CD4-positive, CD25-positive, alpha-beta regulatory T cell (primary cell): ENCODE measurements around the gene PPP1CA. TPM values are rescaled to one million over a fixed set of nuclear protein-coding genes. Genes with fewer than 3 reads are reported as not detected.

Experiments
- ATAC-seq, 2 donors: fragments of 150-1000 bp; cut with Tn5 transposase; one replicate each; pipeline ENCODE4 v1.10.0; 2021; ENCODE audit warnings: low read depth in 2 of 2, moderate number of reproducible peaks in 2 of 2, moderate library complexity in 1 of 2
- DNase-seq, 3 donors: peaks; one replicate each; pipeline versions ENCODE4 v3.0.0 to v3.0.0-alpha.2; 2012 to 2022; ENCODE audit warnings: mixed read lengths in 1 of 3
- H3K27ac ChIP-seq: one replicate; pipeline ENCODE4 v1.7.0; 2013; ENCODE audit warnings: mild to moderate bottlenecking, low read length; ENCODE audit not compliant: insufficient read depth, poor library complexity, severe bottlenecking
- H3K27me3 ChIP-seq: one replicate; pipeline ENCODE4 v1.7.0; 2013; ENCODE audit warnings: low read length; ENCODE audit not compliant: control insufficient read depth, insufficient read depth
- H3K36me3 ChIP-seq: one replicate; pipeline ENCODE4 v1.7.0; 2013; ENCODE audit warnings: mild to moderate bottlenecking, low read length, moderate library complexity; ENCODE audit not compliant: control insufficient read depth, insufficient read depth
- H3K4me1 ChIP-seq: 2 replicates; pipeline ENCODE4 v1.7.0; 2013; ENCODE audit warnings: mild to moderate bottlenecking, low read length; ENCODE audit not compliant: insufficient read depth, control insufficient read depth, poor library complexity, severe bottlenecking
- H3K4me3 ChIP-seq: one replicate; pipeline ENCODE4 v1.7.0; 2013; ENCODE audit warnings: low read depth, mild to moderate bottlenecking, low read length, moderate library complexity
- H3K9me3 ChIP-seq, 2 experiments: 1 replicate in 1 of 2; 2 replicates in 1 of 2; pipeline ENCODE4 v1.7.0; 2013; ENCODE audit warnings: low read length in 2 of 2, mild to moderate bottlenecking in 1 of 2, moderate library complexity in 1 of 2; ENCODE audit not compliant: control insufficient read depth in 2 of 2
- H3K27ac Mint-ChIP-seq, 3 donors: one replicate each; pipeline ENCODE4 v1.8.0; 2020 to 2022; ENCODE audit warnings: mild to moderate bottlenecking in 3 of 3, mixed read lengths in 3 of 3, moderate library complexity in 2 of 3
- H3K27me3 Mint-ChIP-seq: one replicate; pipeline ENCODE4 v1.8.0; 2022; ENCODE audit warnings: mild to moderate bottlenecking, mixed read lengths
- H3K36me3 Mint-ChIP-seq: one replicate; pipeline ENCODE4 v1.8.0; 2020; ENCODE audit warnings: mixed read lengths
- H3K4me1 Mint-ChIP-seq, 4 donors: one replicate each; pipeline ENCODE4 v1.8.0; 2020 to 2022; ENCODE audit warnings: mixed read lengths in 4 of 4, mild to moderate bottlenecking in 1 of 4
- H3K4me3 Mint-ChIP-seq, 4 donors: one replicate each; pipeline ENCODE4 v1.8.0; 2020 to 2022; ENCODE audit warnings: mild to moderate bottlenecking in 4 of 4, mixed read lengths in 4 of 4, moderate library complexity in 3 of 4
- H3K9me3 Mint-ChIP-seq, 7 donors: one replicate each; pipeline ENCODE4 v1.8.0; 2020 to 2022; ENCODE audit warnings: mixed read lengths in 7 of 7, mild to moderate bottlenecking in 3 of 7, moderate library complexity in 2 of 7
- polyA plus RNA-seq, 4 donors: library from polyadenylated mRNA; unstranded; fragments of 300-500 nt; fragmentation: Illumina TruSeq; gene quantifications; one replicate each; pipeline ENCODE4 v1.2.3, GENCODE V29; 2021
- total RNA-seq: library from RNA; stranded (reverse); gene quantifications from one replicate; pipeline ENCODE4 v1.2.3, GENCODE V29; 2022

Gene PPP1CA
- total and polyA plus RNA-seq, 5 donors from 2014 or later: 160 to 762 (median 557) TPM

DNA sequence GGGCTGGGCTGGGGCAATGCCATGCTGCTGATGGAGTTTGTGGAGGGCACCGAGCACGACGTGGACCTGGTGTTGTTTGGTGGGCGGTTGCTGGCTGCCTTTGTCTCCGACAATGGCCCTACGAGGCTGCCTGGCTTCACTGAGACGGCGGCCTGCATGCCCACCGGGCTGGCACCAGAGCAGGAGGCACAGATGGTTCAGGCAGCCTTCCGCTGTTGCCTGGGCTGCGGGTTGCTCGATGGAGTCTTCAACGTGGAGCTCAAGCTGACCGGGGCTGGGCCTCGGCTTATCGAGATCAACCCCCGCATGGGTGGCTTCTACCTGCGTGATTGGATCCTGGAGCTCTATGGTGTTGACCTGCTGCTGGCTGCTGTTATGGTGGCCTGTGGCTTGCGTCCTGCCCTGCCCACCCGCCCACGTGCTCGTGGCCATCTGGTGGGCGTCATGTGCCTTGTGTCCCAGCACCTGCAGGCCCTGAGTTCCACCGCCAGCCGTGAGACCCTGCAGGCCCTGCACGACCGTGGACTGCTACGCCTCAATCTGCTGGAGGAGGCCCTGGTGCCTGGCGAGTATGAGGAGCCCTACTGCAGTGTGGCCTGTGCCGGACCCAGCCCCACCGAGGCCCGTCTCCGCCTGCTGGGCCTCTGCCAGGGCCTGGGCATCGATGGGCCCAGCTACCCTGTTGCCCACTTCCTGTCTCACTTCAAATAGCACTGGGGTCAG lies 22.4 kb upstream of the PPP1CA start:
- Histone ChIP-seq H3K4me1 (peaks cover 42% of the 10 kb centered on the region), H3K4me3 (no peak overlapping the region), H3K27ac (no peak overlapping the region), H3K9me3 (no peaks in the 10 kb centered on the region), H3K27me3 (no peaks in the 10 kb centered on the region), H3K36me3 (no peaks in the 10 kb centered on the region)
- Mint-ChIP-seq H3K4me1 (peaks cover 5 to 64% (median 17%) of the 10 kb centered on the region in 4 donors), H3K4me3 (no peak overlapping the region), H3K36me3 (no peaks in the 10 kb centered on the region), H3K27ac (no peak overlapping the region), H3K9me3 (no peaks in the 10 kb centered on the region), H3K27me3 (peaks cover 6% of the 10 kb centered on the region)
- DNase-seq: no peak
- no peak for ATAC-seq

GRCh38 chr11:67423466-67423865 lies 21.8 kb upstream of the PPP1CA start:
- no peaks in the 10 kb centered on the region for H3K36me3 ChIP-seq
- Mint-ChIP-seq H3K27me3 (peaks cover 6% of the 10 kb centered on the region), H3K9me3 (no peaks in the 10 kb centered on the region), H3K27ac (no peak overlapping the region), H3K4me3 (peak overlapping the region in 1 of 4 donors; percentile 52), H3K4me1 (peaks cover 5 to 65% (median 20%) of the 10 kb centered on the region in 4 donors), H3K36me3 (no peaks in the 10 kb centered on the region)
- no peak for ATAC-seq
- no peaks in the 10 kb centered on the region for H3K9me3 ChIP-seq
- H3K4me1 ChIP-seq: peaks cover 42% of the 10 kb centered on the region
- no peak for DNase-seq
- no peak overlapping the region for H3K4me3 ChIP-seq
- H3K27me3 ChIP-seq: no peaks in the 10 kb centered on the region
- H3K27ac ChIP-seq: no peak overlapping the region

DNA sequence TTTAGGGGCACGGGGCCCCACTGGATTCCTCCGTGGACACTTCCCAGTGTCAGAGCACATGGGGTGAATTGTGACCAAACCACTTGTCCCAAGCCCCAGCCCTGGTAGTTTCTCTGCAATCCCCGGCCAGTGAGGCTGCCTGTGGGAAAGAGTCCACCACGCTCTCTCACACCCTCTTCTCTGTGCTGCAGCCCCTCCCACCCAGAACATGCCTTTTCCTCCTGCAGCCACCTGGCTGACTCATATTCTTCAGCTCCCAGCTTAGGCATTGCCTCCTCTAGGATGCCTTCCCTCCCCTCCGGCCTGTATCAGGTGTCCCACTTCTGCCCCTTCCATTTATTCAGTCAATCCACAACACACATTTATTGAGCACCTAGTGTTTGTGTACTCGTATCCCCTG lies 21.2 kb upstream of the PPP1CA start:
- H3K9me3 ChIP-seq: no peaks in the 10 kb centered on the region
- DNase-seq (no peak), ATAC-seq (no peak)
- H3K9me3 Mint-ChIP-seq: no peaks in the 10 kb centered on the region
- H3K4me1 Mint-ChIP-seq: peaks cover under 1 to 66% (median 17%) of the 10 kb centered on the region in 4 donors
- no peaks in the 10 kb centered on the region for H3K36me3 Mint-ChIP-seq
- H3K4me3 ChIP-seq: no peak overlapping the region
- H3K36me3 ChIP-seq: no peaks in the 10 kb centered on the region
- H3K27me3 Mint-ChIP-seq: peaks cover 2% of the 10 kb centered on the region
- H3K27ac ChIP-seq: no peak overlapping the region
- H3K4me1 ChIP-seq: peaks cover 46% of the 10 kb centered on the region
- peak overlapping the region in 2 of 3 donors; percentile 41 to 95 for H3K27ac Mint-ChIP-seq
- H3K4me3 Mint-ChIP-seq: peak overlapping the region in 2 of 4 donors; percentile 52 to 75
- no peaks in the 10 kb centered on the region for H3K27me3 ChIP-seq

GRCh38 chr11:67421430-67422031 lies 19.9 kb upstream of the PPP1CA start:
- Mint-ChIP-seq H3K36me3 (no peaks in the 10 kb centered on the region), H3K4me1 (peaks cover 4 to 68% (median 19%) of the 10 kb centered on the region in 4 donors), H3K4me3 (peak overlapping the region; percentile 75 to 93 (median 82)), H3K9me3 (no peaks in the 10 kb centered on the region), H3K27ac (peak overlapping the region; percentile 82 to 97 (median 86)), H3K27me3 (no peaks in the 10 kb centered on the region)
- no peaks in the 10 kb centered on the region for H3K27me3 ChIP-seq
- no peaks in the 10 kb centered on the region for H3K9me3 ChIP-seq
- peaks cover 53% of the 10 kb centered on the region for H3K4me1 ChIP-seq
- no peak for DNase-seq
- no peaks in the 10 kb centered on the region for H3K36me3 ChIP-seq
- no peak for ATAC-seq
- H3K27ac ChIP-seq: peak overlapping the region; percentile 79
- no peak overlapping the region for H3K4me3 ChIP-seq

- peak overlapping the region; percentile 85 to 93 (median 88) for H3K4me3 Mint-ChIP-seq
- Histone ChIP-seq H3K36me3 (no peaks in the 10 kb centered on the region), H3K27ac (peak overlapping the region; percentile 79), H3K9me3 (no peaks in the 10 kb centered on the region), H3K4me1 (peaks cover 60% of the 10 kb centered on the region), H3K4me3 (no peak overlapping the region), H3K27me3 (no peaks in the 10 kb centered on the region)
- no peaks in the 10 kb centered on the region for H3K27me3 Mint-ChIP-seq
- no peaks in the 10 kb centered on the region for H3K36me3 Mint-ChIP-seq
- ATAC-seq (peak; percentile 81 to 85), DNase-seq (peak; percentile 95 to 98 (median 97))
- H3K27ac Mint-ChIP-seq: peak overlapping the region; percentile 82 to 97 (median 86)
- peaks cover 4 to 72% (median 25%) of the 10 kb centered on the region in 4 donors for H3K4me1 Mint-ChIP-seq
- no peaks in the 10 kb centered on the region for H3K9me3 Mint-ChIP-seq
These were observed 19.2 kb upstream of the PPP1CA start for GRCh38 chr11:67420646-67421429.

DNA sequence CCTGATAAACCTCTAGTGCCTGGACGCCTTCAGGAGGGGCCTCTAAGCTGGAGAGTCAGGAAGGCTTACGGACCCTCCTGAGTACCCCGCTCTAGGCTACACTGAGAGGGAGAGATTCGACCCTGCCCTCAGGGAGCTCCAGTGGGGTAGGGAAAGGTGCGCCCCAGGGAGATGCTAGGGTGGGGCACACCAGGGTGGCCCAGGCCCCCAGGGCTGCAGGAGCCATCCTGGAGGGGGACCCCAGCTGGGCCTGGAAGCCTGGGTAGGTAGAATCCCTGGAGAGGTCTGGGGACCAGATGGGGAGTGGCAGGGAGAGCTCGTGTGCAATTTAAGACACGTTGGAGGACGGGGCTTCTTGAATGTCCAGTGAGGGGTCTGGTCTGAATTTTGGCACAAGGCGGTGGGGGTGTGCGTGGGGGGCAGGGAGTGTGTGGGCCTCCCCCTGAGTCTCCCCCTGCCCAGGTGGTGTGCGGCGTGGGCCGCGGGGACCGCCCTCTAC lies 18.5 kb upstream of the PPP1CA start:
- Mint-ChIP-seq H3K4me3 (peak overlapping the region; percentile 85 to 93 (median 88)), H3K27ac (peak overlapping the region; percentile 60 to 93 (median 74)), H3K9me3 (no peaks in the 10 kb centered on the region), H3K27me3 (no peaks in the 10 kb centered on the region), H3K36me3 (no peaks in the 10 kb centered on the region), H3K4me1 (peaks cover 4 to 68% (median 26%) of the 10 kb centered on the region in 4 donors)
- H3K27me3 ChIP-seq: no peaks in the 10 kb centered on the region
- peak overlapping the region; percentile 79 for H3K27ac ChIP-seq
- H3K4me1 ChIP-seq: peaks cover 63% of the 10 kb centered on the region
- ATAC-seq: no peak
- H3K4me3 ChIP-seq: peak overlapping the region; percentile 37
- H3K9me3 ChIP-seq: no peaks in the 10 kb centered on the region
- H3K36me3 ChIP-seq: no peaks in the 10 kb centered on the region
- DNase-seq: no peak

DNA sequence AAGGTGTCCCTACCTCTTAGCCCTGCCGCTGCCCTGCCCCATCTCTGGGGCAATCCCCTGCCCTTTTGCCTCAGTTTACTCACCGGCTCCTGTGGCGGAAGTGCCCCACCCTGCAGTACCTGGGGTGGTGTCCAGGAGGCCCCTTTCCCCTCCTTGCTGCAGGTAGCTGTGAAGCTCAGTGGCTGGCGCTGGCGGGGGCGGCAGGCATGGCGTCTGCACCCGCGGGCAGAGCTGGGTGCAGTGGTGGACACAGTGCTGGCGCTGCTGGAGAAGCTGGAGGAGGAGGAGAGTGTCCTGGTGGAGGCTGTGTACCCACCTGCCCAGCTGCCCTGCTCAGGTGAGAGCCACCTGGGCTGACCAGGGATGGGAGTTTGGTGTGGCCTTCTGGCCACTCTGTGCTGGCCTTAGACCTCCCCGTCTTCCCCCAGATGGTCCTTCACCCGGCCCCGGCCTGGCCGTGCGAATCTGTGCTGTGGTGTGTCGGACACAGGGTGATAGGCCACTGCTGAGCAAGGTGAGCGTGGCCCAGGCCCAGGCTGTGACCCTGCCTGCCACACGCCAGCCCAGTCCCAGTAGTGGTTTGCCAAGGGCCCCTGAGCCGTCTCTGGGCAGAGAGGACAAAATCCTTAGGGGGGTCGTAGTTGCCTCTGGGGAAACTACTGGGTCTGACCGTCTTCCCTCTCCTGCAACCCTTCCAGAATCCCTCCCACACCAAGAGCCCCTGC lies 17.8 kb upstream of the PPP1CA start:
- no peak for ATAC-seq
- Histone ChIP-seq H3K27ac (peak overlapping the region; percentile 79), H3K36me3 (no peaks in the 10 kb centered on the region), H3K4me1 (peaks cover 69% of the 10 kb centered on the region), H3K27me3 (no peaks in the 10 kb centered on the region), H3K9me3 (no peaks in the 10 kb centered on the region), H3K4me3 (peak overlapping the region; percentile 37)
- Mint-ChIP-seq H3K27me3 (no peaks in the 10 kb centered on the region), H3K36me3 (no peaks in the 10 kb centered on the region), H3K4me1 (peaks cover 4 to 69% (median 25%) of the 10 kb centered on the region in 4 donors), H3K27ac (peak overlapping the region; percentile 74 to 95 (median 93)), H3K4me3 (peak overlapping the region; percentile 85 to 93 (median 88)), H3K9me3 (no peaks in the 10 kb centered on the region)
- DNase-seq: no peak
